HG03064 (cell line): ENCODE measurements around the gene ZSCAN2.

Source experiments
- ATAC-seq: cut with Tn5 transposase; IDR thresholded peaks from one replicate; pipeline ENCODE4 v1.9.1; 2021; ENCODE audit warnings: low read depth; ENCODE audit not compliant: unreplicated experiment

The ZSCAN2 gene

DNA sequence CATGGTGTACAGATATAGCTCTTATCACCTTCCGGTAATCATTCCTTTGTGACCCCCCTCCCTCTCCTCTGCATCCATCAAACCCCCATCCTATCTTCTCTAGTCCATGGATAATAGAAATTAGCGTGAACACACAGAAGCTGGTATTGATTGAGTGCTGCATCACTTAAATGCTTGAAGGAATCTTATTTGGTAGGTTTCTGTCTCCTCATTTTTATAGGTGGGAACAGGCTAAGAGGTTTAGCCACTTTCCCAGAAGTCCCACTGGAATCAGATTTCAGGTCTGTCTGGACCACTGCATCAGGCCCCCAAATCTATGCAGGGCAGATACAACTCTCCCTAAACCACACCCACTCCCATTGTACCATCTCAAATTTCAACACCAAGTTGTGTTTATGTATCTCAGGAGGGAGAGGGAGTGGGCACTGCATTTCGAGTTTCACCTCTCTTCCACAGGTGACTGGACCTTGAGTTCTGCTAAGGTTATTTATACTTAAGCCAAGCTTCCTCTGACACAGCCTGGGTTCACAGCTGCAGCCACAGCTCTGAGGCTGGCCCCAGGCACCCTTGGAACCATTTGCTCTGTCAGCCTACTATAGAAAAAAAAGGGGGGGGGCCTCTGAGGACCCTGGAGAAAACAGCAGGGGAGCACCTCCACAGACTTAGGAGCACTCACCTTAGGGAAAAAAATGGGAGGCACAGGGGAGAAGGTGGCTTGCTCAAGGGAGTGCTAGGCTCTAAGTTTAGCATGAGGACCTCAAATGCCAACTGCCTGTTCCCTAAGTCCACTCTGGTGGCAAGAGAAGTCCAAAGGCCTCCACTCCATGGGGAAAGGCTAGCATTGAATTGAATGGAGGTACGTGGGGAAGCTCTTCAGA, 59.3 kb downstream of the ZSCAN2 start:
- ATAC-seq: no peak

DNA sequence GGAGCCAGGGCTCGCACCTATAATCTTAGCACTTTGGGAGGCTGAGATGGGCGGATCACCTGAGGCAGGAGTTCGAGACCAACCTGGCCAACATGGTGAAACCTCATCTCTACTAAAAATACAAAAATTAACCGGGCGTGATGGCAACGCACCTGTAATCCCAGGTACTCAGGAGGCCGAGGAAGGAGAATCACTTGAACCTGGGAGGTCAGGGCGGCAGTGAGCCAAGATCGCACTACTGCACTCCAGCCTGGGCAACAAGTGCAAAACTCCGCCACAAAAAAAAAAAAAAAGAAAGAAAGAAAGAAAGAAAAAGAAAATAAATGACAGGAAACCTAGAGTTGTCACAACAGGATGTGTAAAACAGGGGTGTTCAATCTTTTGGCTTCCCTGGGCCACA, 60.2 kb downstream of the ZSCAN2 start:
- ATAC-seq: no peak

DNA sequence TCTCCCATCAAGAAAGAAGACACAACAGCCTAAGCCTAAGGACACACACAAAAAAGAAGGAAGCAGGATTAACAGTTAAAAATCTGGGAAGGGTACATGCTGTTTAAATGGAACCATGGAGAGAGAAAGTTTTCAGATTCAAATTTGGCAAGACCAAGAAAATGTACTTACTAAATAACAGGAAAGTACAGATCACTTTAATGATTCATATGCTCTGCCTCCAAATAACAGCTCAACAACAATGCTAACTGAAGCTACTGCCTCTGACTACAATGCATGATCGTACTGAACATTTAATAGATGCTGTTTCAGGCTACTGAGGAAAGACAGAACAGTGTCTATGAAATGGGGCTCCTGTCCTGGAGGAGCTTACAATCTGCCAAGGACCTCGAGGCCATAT, 65.6 kb downstream of the ZSCAN2 start:
- ATAC-seq: no peak

DNA sequence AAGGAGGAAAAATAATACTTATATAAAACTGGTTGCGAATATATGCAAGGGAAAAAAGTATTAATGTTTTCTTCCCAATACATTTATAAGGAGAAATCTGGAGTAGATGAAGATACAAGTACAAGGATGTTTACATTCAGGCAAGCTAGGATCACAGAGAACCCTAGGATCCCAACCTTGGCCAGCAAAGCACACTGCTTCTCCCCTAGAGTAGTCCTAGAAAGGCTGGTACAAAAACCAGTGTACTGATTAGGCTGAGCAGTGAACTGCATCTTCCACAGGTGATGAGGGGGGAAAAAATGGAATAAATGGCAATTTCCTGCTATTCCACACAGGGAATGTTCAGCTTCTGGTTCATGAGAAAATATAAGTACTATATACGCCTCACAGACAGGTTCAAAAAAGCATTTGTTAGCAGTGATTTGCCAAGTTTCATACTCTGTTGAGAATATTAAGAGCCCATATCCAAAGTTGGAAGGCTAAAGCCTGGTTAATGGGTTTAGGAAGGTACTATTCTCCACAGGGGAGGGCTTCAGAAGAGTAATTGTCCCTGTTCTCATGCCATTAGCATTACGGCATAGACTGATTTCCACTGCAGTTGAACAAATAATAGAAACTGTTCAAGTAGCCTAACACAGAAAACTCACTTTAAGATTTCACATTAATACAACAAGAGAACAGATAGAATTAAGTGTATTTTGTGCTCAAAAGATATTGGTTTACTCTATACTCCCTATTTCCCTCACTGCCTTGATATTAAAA, 67.6 kb downstream of the ZSCAN2 start:
- ATAC-seq: no peak

DNA sequence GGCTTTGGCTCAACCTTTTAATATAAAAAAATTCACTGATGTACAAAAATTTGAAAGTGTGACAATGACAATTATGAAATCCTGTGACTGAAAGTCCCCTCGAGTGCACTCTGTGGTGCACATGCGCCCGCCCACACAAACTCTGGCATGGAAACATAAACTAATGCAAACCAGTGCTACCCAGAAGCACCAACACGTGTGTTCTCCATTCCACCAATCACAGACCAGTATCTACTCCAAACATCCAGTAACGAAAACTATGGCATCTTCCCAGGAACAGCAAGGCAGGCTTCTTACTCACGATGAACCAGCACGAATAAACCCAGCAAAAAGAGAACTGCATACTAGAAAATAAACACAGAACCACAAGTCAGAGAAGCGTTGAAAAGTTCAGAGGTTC, 68.9 kb downstream of the ZSCAN2 start:
- no peak for ATAC-seq

DNA sequence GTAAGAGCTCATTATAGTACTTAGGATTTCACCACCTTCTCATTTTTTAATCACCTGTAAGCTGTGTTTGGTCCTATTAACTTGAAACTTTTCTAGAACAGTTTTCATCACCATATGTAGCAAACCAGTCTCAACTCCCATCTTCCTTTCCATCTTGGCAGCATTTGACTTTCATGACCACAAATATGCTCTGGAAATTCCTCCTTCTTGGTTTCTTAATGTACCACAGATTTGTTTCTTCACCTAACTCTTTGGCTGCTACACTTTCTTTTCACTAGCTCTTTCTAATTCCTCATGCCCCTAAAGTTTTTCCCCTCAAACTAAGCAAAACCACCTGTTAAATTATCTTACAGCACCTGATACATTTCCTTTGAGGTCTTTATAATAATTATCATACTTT, 70.4 kb downstream of the ZSCAN2 start:
- no peak for ATAC-seq
